ENCODE results near the gene MACROD2. TPM values are rescaled to one million over a fixed set of nuclear protein-coding genes. Genes with fewer than 3 reads are reported as not detected.

The MACROD2 gene
- total RNA-seq, 1 experiment from 2014 or later = 0.86 TPM

DNA sequence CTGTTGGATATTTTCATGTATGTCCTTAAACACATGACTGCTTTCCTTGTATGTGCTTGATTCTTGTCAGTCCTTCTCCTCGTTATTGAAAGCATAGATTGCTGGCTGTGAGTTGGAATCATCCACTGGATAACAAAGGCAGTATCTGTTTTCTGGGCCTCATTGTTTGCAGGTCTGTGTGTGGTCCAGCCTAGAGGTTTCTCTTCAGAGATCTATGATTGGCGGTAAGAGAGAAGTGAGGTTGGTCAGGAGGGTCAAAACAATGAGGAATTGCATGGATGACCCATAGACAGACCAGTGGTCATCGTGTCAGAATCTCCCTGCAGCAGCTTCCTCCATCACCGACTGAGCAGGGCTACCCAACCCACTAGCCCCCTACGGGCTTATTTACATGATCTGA, 1663.0 kb downstream of the MACROD2 start:
- no peak for DNase-seq (ENCODE audit: low read depth)

DNA sequence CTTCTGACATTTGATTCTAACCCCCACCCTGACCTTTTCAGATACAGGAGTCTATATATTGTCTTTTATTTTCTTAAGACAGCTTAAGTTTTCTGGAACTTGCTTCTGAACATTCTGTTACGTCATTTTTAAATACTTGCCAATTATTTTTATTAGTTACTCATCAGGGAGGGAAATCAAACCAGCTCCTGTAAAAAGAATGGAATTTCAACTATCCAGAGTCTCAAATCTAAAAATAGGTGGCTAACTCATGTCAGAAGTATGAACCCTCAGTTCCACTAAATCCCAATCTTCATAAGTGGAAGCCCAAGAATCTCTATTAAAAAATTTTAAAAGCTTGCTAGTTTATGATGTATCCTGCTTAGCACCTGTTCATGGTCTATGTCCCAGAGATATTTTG, 1677.9 kb downstream of the MACROD2 start:
- DNase-seq (ENCODE audit: low read depth) = no peak

DNA sequence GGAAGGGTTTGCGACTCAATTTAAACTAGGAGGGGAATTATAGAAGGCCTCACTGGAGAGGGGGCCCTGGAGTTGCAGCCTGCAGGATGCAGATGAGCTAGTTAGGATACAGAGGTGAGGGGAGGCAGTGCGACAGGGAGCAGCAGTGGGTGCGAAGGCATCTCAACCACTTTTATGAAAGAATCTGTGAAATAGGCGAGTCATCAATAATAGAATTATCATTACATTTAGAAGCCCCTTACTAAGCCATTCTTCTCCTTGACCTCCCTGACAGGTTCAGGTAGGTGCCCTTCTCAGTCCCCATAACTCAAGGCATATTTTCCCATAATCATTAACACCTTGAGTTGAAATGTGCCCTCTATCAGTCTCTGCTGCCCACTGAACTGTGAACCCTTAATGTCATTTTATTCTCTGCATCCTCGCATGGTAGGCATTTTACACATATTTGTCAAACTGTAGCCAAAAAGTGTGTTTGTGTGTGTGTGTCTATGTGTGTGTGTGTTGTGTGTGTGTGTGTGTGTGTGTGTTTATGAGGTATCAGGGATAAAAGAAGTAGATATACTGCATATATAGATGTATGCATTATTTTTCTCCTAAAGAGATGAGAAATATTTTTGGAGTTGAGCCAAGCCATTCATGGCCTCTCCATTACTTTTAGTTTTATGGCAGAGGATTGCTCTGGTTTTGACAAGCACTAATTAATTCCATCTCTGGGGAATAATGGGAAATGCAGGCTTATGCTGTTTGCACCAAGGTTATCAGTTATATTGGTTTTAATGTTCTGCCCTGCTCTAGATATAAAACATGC, 1679.1 kb downstream of the MACROD2 start:
- no peak for DNase-seq (ENCODE audit: low read depth)

DNA sequence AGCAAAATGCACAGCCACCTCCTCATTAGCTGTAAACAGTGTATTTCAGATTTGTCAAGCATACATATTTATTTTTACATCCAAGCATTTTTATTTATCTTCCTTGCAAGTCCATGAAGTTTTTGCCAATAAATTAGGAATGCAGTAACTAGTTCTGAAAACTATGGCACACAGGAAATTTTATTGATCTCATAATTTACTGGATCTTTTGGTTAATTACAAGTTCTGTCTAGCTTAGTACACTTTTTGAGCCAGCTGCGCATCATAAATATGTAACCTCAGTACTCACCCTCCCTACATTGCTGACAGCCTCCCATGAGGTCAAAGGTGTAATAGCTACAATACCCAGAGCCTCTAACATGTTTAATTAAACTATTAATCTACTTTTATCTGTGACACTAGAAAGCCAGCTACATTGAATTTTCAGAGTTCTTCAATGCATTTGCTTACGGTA, 1679.8 kb downstream of the MACROD2 start:
- no peak for DNase-seq (ENCODE audit: low read depth)

DNA sequence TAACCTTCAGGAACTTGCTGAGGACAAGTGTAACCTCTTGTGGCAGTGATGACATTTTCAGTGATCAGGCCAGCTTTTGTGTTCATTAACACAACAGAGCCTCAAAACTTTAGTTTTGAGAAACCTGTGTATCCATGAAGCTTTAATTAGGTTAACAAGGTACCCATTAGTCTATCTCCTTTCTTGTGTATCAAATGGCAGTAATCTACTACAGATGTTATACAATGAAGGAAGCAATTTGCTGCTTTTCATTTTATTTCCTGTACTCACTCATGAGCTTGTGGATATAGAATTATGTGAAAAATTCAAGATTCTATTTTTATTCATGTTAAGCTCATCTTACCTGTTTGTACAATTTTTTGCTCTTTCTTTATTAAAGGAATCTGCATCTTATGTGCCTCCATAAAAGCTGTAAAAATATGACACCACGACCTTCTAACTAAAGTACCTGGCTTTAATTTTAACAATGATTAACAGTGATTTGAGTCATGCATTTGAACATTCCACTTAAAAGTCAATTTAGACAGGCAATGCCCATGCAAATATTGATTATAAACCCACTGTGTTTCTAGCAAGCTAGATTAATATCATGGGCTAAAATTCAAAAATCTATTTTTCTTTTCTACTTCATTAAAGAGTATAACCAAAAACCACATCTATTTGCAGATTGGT, 1680.6 kb downstream of the MACROD2 start:
- DNase-seq (ENCODE audit: low read depth) = no peak

DNA sequence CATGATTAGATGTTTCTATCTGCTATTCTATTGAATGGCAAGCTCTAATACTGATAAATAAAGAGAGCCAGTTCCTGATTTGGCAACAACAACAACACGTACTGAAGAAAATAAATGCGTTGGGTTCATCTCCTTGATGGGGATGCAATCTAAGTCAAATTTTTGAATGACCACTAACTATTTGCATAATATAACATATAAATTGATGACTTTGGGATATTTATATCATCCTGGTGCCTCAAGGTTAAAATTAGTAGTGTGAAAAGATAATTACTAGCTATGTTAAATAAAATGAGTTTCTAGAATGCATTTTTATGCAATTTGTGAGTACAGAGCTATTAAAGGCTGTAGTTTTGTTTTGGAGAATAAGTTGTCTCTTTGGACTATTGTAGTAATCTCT, 1681.5 kb downstream of the MACROD2 start:
- no peak for DNase-seq (ENCODE audit: low read depth)

DNA sequence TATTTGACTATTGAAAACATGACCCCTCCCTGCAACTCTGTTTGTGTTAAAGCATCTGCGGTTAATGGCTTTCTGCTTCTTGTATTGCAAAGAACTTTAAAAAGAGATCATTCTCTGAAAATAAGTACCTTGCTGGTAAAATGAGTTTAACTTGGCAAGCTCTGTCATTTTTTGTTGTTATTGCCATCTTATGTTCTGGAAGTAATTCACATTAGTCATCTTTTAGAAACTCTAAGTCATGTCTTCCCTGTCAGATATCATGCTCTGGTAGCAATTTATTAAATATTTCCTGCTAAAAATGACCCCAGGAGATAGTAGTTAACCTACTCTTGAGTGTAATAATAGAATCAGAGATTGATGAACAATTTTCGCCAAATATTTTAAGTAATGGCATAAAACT, 1687.4 kb downstream of the MACROD2 start:
- DNase-seq (ENCODE audit: low read depth) = no peak

DNA sequence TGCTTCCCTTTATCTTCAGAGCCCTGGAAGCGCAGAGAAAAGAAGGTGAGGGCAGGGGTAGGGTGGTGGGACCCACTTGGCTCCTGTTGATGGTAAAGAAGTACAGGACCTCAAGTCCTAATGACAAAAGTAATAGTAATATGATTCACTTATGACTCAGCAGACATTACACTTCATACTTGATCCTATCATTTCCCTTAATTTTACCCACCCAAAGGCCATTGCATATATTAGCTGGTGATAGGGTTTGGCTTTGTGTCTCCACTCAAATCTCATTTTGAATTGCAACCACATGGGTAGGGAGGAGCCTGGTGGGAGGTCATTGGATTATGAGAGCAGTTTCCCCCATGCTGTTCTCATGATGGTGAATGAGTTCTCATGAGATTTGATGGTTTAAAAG, 1697.3 kb downstream of the MACROD2 start:
- DNase-seq (ENCODE audit: low read depth) = no peak

DNA sequence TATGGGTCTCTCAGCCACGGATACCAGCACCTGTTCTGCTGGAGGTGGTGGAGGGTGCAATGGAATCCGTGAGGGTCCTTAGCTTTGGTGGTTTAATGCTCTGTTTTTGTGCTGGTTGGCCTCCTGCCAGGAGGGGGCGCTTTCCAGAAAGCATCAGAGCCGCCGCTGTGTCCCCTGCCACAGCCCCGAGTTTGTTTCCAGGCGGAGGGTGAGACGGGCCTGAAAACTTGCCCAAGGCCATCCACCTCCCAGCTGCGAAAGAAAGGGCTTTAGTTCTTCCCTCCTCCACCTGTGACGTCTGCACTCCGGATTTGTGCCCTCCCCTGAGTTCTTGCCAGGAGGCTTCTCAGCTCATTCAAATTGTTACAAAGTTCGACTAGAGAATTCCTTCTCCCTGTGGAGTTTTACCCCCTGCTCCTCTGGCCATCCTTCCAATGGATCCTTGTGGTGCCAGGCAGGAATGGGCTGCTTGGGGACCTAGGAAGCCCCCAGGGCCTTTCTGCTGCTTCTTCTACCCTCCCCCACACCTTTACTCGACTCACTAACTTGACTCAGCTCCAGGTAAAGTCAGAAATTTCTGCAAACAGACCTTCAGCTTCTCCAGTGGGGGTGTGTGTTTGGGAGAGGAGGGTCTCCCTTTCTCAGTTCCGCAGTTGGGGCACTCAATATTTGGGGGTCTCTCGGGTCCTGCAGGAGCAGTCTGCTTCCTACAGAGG, 1704.3 kb downstream of the MACROD2 start:
- no peak for DNase-seq (ENCODE audit: low read depth)

DNA sequence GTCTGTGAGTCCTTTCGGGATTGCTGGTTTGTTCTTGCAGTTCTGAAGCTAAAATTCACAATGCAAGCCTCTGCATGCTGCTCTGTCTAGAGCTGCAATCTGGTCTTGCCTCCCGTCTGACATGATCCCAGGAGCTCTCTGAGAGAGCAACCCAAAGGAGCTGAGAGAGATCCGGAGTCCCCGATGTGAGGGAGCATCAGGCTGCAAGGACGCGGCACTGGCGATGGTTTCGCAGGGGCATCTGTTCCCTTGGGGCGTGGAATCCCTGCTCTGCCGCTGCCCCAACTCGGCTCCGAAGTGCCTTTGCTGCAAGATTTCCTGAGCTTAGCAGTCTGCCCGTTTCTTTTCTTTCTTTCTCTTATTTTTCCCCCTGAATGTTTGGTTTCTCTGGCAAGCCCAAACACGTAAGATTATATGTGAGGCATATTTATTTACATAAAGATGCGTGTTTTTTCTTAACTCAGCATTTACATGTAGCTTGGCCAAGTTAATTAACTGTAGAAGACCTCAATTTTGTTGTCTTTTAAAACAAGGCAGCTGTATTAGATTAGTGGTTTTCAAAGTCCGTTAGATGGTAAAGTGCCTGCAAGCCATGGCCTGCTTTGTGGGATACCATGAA, 1704.9 kb downstream of the MACROD2 start:
- DNase-seq (ENCODE audit: low read depth) = no peak

DNA sequence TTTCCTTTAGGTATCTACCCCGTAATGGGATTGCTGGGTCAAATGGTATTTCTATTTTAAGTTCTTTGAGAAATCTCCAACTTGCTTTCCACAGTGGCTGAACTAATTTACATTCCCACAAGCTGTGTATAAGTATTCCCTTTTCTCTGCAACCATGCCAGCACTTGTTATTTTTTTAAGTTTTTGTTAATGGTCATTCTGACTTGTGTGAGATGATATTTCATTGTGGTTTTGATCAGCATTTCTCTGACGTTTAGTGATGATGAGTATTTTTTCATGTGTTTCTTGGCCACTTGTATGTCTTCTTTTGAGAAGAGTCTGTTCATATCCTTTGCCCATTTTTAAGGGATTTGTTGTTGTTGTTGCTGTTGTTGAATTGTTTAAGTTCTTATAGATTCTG, 1706.8 kb downstream of the MACROD2 start:
- DNase-seq (ENCODE audit: low read depth) = no peak

DNA sequence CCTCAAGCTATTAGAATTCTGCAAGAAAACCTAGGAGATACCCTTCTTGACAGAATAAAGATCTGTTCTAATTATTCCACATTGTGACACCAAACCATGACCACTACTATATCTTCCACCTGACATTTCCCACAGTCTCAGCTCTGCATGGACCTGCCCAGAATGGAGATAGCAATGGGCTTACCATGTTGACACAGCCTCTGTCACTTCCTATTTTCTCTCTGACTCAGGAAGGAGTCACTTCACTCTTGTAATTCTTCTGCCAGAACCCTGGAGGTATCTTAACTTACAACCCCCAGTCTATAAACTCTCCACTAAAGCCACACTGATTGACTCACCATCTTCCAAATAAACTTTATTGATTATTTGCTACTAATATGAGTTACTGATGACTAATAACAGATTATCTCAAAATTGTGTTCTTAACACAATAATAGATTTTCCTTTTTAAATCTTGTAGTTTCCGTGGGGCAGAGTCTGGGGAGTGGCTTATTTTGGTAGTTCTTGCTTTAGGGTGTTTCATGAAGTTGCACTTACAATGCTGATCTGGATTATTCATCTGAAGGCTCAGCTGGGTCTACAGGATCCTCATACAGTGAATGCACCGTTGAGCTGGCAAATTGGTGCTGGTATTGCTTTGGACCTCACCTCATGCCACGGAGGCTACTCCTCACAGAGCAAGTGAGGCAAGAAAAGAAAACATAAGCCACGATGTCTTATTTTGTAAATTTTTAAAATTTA, 1708.0 kb downstream of the MACROD2 start:
- DNase-seq (ENCODE audit: low read depth) = peak; percentile 3

DNA sequence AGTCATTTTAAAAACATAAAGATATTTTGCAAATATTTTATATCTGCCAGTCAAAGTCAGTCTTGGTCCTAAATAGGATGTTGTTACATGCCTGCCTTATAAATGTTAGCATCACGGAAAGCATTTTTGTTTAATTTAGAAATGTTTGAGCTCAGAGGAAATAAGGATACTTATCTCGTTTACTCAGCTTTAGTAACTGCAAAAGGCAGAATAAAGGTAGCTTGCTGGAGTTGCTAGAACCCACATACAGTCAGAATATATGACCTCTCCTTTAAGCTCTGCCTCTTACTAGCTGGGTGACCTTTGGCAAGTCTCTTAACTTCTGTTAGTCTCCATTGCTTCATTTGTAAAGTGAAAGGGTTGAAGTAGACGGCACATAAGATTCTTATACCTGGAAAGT, 1710.7 kb downstream of the MACROD2 start:
- no peak for DNase-seq (ENCODE audit: low read depth)

DNA sequence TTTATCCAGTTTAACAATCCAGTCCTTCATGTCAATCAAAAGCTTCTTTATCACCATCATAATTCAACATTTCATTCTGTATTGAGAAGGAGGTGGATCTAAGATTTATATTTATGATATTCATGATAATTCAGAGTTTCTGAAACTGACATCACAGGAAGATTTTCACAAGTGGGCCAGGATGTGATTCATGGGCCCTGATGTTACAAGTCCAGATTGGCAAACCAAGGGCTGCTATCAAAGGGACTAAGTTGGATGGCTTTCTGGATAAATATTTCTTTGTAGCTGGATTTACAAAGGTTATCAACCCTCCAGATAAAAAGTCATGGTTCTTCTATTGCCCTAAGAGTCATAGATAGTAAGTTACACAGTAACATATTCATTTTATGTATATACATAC, 1711.4 kb downstream of the MACROD2 start:
- no peak for DNase-seq (ENCODE audit: low read depth)

DNA sequence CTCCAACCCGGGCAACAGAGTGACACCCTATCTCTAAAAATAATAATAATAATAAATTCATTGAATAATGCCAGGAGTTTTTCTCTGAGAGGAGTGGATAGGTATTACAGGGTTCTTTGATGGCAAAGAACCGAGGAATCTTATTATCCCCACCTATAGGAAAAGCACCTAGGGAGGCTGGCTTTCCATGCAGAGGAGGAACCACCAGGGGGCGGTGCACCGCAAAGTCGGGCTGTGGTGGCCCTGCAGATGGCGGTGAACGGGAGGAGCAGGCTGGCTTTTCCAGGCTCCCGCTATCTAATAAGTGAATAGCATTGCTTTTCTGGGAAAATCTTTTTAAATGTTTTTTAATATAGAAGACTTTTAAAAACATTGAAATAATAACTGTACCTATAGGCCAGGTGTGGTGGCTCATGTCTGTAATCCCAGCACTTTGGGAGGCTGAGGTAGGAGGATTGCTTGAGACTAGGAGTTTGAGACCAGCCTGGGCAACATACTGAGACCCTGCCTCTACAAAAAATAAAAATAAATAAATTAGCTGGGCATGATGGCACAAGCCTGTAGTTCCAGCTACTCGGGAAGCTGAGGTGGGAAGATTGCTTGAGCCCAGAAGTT, 1713.8 kb downstream of the MACROD2 start:
- no peak for DNase-seq (ENCODE audit: low read depth)

DNA sequence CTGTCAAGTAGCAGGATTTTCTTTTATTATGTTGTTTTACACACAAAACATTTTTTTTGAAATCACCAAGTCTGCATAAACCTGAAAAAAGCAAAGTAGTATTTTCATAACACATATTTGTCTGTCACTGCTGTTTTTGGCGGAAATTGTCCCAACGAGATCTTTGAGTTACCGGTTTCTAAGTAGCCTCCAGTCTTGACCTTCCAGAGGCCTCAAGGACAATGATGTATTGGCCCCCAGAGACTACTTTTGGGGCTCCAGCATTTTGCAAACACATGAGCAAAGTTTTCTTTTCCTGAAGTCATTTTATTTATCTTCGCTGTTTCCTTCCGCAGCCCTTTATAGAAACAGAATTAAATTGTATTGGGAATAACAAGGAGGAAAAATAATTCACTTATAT, 1715.3 kb downstream of the MACROD2 start:
- DNase-seq (ENCODE audit: low read depth) = no peak

DNA sequence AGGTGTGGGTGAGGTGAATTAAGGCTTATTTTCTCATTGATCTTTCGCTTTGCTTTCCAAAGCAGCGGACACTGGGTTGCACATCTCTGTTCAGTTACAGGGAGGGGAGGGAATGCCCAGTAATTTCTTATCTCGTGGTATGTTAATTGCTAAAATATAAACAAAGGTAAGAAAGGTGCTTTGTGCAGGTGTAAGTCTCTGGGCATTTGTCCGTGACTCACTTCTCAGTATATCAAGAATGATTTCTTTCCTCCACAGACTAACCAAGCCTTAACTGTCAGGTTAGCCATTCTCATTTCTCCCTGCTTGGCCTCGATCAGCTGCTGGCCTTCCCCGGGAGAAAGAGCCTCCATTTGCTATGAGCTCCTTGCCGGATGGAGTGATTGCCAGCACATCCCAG, 1715.9 kb downstream of the MACROD2 start:
- no peak for DNase-seq (ENCODE audit: low read depth)

DNA sequence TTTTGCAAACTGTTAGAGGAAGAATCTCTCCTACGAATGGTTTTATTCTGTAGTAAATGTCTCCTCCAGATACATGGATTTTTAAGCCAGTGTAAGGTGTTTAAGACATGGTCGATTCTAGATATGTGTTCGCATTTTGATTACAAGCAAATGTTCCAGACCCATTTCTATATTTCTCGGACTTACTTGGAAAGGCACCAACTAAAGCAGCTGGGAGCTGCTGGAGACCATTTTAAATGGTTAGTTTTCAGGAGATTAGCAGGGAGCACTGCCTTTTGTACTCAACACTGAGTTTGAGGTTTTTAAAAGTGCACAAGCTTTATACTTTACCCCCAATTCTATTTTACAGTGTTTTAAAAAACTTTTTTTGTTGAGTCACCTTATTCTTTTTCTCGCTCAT, 1720.9 kb downstream of the MACROD2 start:
- no peak for DNase-seq (ENCODE audit: low read depth)

DNA sequence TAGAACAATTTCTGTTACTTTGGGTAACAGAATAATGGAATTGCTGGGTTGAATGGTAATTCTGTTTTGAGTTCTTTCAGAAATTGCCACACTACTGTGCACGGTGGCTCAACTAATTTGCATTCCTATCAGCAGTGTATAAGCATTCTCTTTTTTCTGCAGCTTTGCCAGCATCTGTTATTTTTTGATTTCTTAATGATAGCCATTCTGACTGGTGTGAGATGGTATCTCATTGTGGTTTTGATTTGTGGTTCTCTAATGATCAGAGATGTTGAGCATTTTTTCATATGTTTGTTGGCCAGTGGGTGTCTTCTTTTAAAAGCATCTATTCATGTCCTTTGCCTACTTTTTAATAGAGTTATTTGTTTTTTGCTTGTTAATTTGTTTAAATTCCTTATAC, 1731.1 kb downstream of the MACROD2 start:
- DNase-seq (ENCODE audit: low read depth) = no peak

DNA sequence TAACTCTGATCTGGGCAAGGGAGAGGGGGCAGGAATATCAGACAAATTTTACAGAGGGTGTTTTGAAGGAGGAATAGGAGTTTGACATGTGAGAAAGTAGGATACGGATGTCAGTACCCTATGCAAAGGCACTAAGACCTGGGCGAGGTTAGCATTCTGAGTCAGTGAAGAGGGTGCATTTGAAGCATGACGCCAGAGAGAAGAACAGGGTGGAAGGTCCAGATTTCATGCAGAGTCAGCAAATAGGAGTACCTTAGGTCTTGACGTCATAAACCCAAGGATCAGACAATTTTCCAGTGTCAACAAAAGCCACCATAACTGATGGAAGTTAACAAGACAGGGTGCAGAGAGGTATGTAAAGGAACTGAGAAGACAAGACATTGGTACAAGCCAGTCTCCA, 1738.7 kb downstream of the MACROD2 start:
- no peak for DNase-seq (ENCODE audit: low read depth)

DNA sequence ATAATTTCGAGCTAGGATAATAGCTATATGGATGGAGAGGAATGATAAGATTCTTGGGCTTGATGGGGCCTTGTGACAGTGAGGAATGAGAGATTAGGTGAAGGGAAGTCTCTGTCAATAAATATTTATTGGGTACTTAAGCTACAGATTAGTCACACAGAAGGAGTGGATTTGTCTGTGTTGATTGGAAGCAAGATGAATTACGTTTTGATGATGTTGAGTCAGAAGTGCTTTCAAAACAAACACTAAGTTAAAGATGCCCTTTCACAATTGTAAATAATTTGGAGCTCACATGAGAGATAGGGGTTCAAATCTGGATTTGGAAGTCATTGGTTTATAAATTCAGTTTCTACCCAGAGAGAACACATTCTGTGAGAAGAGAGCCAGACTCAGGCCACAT, 1743.7 kb downstream of the MACROD2 start:
- DNase-seq (ENCODE audit: low read depth) = no peak

All from Daoy (cell line).